Fibroblast of skin of right biceps (primary cell): ENCODE measurements around the gene NDUFB10.
"Not testable (repeated sequence)": the region's sequence is repeated elsewhere in the genome, so short reads cannot be mapped to it uniquely, and the experiment has no call there.

ENCODE experiments used
- DNase-seq: peaks from one replicate; pipeline ENCODE4 v3.0.0-alpha.2; 2013

The NDUFB10 gene

GRCh38 chr16:1959269-1960039, at the start of gene NDUFB10:
Gene NDUFB10 (plus strand): TSS chr16:1959538. CDS start chr16:1959625, 87 bp downstream.
- peak; percentile 89 for DNase-seq

GRCh38 chr16:1909561-1910231, 49.6 kb upstream of the NDUFB10 start:
- DNase-seq, result no peak

- no peak for DNase-seq
Measured at GRCh38 chr16:1911467-1912214, 47.7 kb upstream of the NDUFB10 start.

DNA sequence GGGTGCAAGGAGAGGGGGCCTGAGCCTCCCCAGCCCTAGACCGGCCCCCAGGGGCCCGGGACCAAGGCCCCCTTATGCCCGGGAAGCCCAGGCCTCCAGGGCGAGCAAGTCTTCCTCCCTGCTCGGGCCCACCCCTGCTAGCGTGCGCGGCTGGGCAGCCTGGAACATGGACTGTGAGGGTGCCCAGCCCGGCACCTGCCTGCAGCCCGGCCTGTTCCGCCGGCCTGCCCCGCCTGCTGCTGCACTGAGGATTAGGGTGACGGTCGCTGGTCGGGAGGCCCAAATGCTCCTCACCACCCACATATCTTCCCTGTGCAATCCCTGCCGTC, 47.2 kb upstream of the NDUFB10 start:
- no peak for DNase-seq

DNA sequence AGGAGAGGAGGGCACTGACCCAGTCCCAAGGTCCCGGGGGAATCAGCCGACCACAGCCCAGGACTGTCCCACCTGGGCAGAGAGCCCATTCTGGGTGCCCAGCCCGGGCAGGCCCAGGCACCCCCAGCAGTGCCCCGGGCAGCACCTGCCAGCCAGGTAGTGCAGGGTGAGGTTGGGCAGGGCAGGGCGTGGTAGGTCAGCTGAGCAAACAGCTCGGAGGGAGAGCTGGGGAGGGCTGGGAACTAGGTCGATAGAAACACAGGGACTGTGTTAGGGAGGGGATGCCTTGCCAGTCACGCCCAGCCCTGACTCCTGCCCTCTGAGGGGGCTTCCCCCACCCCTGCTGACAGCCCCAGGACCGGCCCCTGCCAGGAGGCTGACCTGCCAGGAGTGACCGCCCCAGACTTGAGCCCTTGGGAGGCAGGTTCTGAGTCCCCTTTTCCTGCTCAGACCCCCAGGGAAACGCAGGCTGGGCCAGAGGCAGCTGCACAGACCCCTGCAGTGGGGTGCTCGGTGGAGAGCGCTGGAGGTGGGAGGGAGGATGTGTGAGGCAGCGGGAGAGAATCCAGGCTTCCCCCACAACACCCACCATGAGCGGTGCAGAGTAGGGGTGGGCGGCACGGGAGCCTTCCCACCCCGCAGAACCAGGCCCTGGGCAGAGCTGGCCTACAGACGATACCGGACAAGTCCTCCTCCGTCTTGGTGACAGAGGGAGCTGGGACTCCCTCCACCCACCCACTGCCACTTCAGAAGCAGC, 45.8 kb upstream of the NDUFB10 start:
- DNase-seq, result no peak

- no peak for DNase-seq
Measured at GRCh38 chr16:1914084-1914608, 45.2 kb upstream of the NDUFB10 start.

DNA sequence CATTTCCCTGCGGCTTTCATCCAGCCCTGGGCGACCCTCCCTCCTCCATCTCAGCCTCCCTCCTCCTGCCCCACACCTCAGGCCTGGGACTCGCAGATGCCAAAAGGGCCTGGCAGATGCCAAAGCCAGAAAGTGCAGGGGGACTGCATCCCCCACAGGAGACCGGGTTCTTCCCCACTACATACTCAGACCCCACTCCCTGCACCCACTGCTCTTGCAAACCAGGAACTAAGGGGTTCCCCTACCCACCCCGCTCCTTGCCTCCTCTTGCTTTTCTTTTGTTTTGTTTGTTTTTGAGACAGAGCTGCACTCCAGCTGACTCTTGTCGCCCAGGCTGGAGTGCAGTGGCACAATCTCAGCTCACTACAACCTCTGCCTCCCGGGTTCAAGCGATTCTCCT, 44.4 kb upstream of the NDUFB10 start:
- no peak for DNase-seq

DNA sequence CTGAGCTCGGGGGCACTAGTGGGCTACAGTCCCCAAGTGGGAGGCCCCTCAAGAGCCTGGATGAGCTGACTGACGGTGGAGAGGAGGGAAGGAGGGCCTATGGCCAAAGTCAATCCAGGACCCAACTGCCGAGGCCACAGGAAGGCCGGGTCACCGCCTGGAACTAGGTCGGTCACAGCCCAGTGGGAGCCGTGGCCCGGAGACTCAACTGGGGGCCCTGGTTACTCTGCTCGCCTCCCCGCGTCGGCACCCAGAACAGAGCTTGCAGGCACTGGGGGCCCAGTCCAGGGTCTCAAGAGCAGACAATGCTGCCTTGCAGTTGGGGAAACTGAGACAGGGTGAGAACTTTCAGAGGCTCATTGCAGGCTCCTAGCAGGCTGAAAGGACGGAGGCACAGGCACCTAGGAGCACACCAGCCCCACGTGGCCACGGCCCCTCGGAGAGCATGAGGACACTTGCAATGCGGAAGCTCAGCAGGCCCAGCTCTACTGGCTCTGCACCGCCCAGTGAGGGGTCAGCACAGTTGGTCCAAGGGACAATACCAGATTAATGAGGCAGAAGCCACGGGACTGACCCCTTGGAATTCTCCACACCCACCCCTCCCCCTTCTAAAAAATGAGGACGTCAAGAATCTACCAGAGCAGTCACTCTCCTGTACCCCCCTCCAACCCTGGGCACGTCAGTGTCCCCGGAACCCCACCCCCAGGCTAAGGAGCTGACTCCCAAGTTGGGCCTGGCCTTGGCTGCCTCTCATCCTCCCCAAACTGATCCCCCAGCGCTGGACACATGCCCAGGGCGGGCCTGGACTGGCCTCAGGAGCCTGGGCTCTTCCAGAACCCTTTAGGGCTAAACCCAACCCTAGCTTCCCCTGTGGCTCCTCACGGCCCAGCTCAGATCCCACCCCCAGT, 43.4 kb upstream of the NDUFB10 start:
- no peak for DNase-seq

DNA sequence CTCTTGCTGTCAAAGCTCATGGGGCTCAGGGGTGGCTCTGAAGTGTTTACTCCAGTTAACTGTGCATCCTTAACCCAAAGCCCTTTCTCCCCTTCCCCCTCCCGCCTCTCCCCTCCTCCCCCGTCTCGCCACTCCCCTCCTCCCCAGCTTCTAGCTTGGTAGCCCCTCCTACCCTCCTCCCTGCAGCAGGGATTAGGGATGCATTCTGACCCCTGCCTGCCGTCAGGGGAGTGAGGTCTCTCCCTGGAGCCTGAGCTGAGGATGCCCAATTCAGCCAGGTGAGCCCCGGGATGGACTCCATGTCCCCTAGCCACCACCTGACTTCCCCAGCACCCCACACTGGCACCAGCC, 42.7 kb upstream of the NDUFB10 start:
- no peak for DNase-seq

DNA sequence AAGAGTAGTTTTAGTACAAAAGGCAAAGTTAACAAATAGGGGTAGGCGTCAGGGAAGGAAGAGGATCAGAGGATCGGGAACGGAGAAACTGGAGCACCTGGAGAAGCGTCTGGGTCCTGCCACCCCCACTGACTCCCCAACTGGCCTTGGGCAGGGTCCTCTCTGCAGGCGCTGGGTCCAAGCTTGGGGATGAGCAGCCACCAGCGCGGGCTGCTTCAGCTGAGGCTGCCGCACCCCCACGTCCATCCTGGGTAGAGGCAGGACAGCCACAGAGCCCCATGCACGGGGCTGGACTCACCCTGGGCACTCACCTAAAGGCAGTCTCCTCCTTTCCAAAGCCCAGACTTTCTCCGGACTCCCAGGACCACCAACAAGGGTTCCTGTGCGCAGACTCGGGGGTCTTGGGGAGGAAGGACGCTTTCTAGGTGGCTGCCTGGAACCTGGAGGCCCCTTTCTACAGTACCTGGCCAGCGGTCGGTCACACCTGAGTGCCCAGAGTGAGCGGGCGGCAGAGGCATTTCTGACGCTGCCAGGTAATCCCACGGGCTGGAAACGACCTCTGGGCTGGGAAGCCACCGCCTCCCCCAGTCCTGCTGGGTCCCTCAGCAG, 42.2 kb upstream of the NDUFB10 start:
- no peak for DNase-seq

- DNase-seq, result no peak
Measured at GRCh38 chr16:1917665-1918350, 41.5 kb upstream of the NDUFB10 start.

GRCh38 chr16:1918351-1919326, 40.7 kb upstream of the NDUFB10 start, which contains the start of gene HS3ST6:
Gene HS3ST6 (minus strand): TSS chr16:1918415. CDS start chr16:1918323, 92 bp downstream.
- no peak for DNase-seq

- no peak for DNase-seq
Measured at GRCh38 chr16:1919327-1919998, 39.9 kb upstream of the NDUFB10 start.

DNA sequence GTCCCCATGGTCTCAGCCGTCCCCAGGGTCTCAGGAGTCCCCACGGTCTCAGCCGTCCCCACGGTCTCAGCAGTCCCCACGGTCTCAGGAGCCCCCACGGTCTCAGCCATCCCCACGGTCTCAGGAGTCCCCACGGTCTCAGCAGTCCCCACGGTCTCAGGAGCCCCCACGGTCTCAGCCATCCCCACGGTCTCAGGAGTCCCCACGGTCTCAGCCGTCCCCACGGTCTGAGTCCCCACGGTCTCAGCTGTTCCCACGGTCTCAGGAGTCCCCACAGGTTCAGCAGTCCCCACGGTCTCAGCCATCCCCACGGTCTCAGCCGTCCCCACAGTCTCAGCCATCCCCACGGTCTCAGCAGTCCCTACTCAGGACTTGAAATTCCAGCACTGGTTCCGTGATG, 39.2 kb upstream of the NDUFB10 start:
- DNase-seq, result not testable (repeated sequence)

DNA sequence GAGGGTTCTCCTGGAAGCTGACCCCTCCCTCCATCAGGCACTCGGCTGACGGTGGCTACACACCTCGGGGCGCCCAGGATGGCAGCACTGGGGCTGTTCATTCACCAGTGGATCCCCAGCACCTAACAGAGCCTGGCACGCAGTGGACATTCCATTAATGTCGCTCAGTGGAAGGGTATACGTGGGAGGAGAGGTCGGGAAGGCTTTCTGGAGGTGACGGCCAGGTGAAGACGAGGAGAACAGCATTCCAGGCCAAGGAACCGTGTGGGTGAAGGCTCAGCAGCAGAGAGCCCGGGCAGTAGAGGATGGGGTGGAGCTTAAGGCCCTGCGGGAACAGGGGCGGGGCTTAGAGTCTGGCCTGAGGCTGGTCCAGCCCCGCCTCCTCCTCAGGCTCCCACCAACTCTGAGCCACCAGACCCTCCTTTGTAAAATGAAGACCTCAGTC, 38.6 kb upstream of the NDUFB10 start:
- DNase-seq, result no peak

- no peak for DNase-seq
Measured at GRCh38 chr16:1922357-1922756, 37.0 kb upstream of the NDUFB10 start.

- DNase-seq, result peak; percentile 56
Measured at GRCh38 chr16:1923299-1924034, 35.9 kb upstream of the NDUFB10 start.

DNA sequence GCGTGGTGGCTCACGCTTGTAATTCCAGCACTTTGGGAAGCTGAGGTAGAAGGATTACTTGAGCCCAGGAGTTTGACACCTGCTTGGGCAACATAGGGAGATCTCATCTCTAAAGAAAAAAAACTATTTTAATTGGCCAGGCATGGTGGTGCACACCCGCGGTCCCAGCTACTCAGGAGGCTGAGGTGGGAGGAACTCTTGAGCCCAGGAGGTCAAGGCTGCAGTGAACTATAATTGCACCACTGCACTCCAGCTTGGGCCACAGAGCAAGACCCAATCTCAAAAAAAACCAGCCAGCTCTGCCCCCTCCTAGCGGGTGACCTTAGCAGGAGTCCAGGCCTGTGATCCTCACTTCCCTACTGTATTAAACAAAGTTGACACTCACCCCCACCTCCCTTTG, 35.2 kb upstream of the NDUFB10 start:
- no peak for DNase-seq
